Esophagus muscularis mucosa (tissue), 4 donors: ENCODE measurements around the gene PFKFB3. TPM values are rescaled to one million over a fixed set of nuclear protein-coding genes. Genes with fewer than 3 reads are reported as not detected.

ENCODE experiments used
- DNase-seq: peaks from one replicate; pipeline ENCODE4 v3.0.0-alpha.2; 2017; ENCODE audit errors: extremely low spot score
- H3K27ac ChIP-seq, 4 donors: fragments of 200-600 bp; sonication (generic); replicated peaks in 1 of 4; 1 replicate in 3 of 4; 2 replicates in 1 of 4; pipeline ENCODE4 v1.5.1; 2016 to 2019; ENCODE audit warnings: mild to moderate bottlenecking in 1 of 4
- H3K27me3 ChIP-seq, 4 donors: fragments of 200-600 bp; sonication (generic); one replicate each; pipeline versions ENCODE4 v1.5.1 to v1.6.0; 2016 to 2019
- H3K36me3 ChIP-seq, 4 donors: fragments of 200-600 bp; sonication (generic); one replicate each; pipeline ENCODE4 v1.5.1; 2016 to 2019
- H3K4me1 ChIP-seq, 4 donors: fragments of 200-600 bp; sonication (generic); one replicate each; pipeline ENCODE4 v1.5.1; 2016 to 2019
- H3K4me3 ChIP-seq, 4 donors: fragments of 200-600 bp; sonication (generic); 1 replicate in 2 of 4; 2 replicates in 2 of 4; pipeline ENCODE4 v1.5.1; 2016 to 2019; ENCODE audit warnings: mild to moderate bottlenecking in 4 of 4, moderate library complexity in 1 of 4
- H3K9me3 ChIP-seq, 4 donors: fragments of 200-600 bp; sonication (generic); 1 replicate in 3 of 4; 2 replicates in 1 of 4; pipeline ENCODE4 v1.5.1; 2016 to 2019
- CTCF ChIP-seq, 3 experiments: fragments of 200-600 bp in 2 of 3; fragments of 450-650 bp in 1 of 3; sonication (generic) in 2 of 3; IDR thresholded peaks; one replicate each; pipeline ENCODE4 v1.5.1; 2017 to 2019; ENCODE audit warnings: antibody characterized with exemption in 3 of 3, mild to moderate bottlenecking in 2 of 3, moderate library complexity in 1 of 3
- EP300 ChIP-seq: sonication (generic); formaldehyde crosslinking; IDR thresholded peaks from one replicate; pipeline ENCODE4 v1.6.1; 2017; ENCODE audit warnings: antibody characterized with exemption
- POLR2A ChIP-seq: fragments of 450-650 bp; IDR thresholded peaks from one replicate; pipeline ENCODE4 v1.6.1; 2017; ENCODE audit warnings: antibody characterized with exemption, moderate library complexity, mild to moderate bottlenecking, low read depth
- POLR2AphosphoS5 ChIP-seq, 2 donors: sonication (generic); formaldehyde crosslinking; IDR thresholded peaks; one replicate each; pipeline ENCODE4 v1.6.1; 2017; ENCODE audit warnings: antibody characterized with exemption in 2 of 2
- WGBS: methylation state at CpG from one replicate; pipeline ENCODE4 v1.1.5; 2018; 5-methylcytosine and 5-hydroxymethylcytosine counted together
- intact Hi-C: fragments of 100-400 bp; cut with DNase I; formaldehyde crosslinking; loops from one replicate; pipeline ENCODE4 v1.15.1; 2023
- total RNA-seq, 4 donors: library from RNA; depleted of rRNA; stranded (reverse); fragments of >200 nt; gene quantifications; one replicate each; pipeline versions ENCODE4 v1.1.0 to v1.2.1, GENCODE V29; 2016

The PFKFB3 gene
- total RNA-seq, 4 donors from 2014 or later, result 22.4 to 49.1 (median 37.9) TPM

GRCh38 chr10:6223981-6224380 lies 21.2 kb downstream of the PFKFB3 start:
- 87% methylated on average over 11 of the region's 14 CpGs for WGBS
- Histone ChIP-seq H3K4me3 (no peak overlapping the region), H3K27me3 (no peaks in the 10 kb centered on the region), H3K9me3 (no peaks in the 10 kb centered on the region), H3K36me3 (peaks cover 91 to 100% (median 100%) of the 10 kb centered on the region in 4 donors), H3K27ac (no peak overlapping the region), H3K4me1 (no peaks in the 10 kb centered on the region)
- TF ChIP-seq POLR2AphosphoS5 (IDR thresholded peaks at IDR 0.05) (no peak), EP300 (no peak), POLR2A (no peak), CTCF (IDR thresholded peaks at IDR 0.05) (no peak)
- DNase-seq, result no peak
- intact Hi-C loops, result no loop called here

GRCh38 chr10:6224781-6225180 lies 22.0 kb downstream of the PFKFB3 start:
- peaks cover 83 to 100% (median 100%) of the 10 kb centered on the region in 4 donors for H3K36me3 ChIP-seq
- no peak overlapping the region for H3K27ac ChIP-seq
- no peaks in the 10 kb centered on the region for H3K4me1 ChIP-seq
- no peaks in the 10 kb centered on the region for H3K9me3 ChIP-seq
- no peak overlapping the region for H3K4me3 ChIP-seq
- intact Hi-C loops, result no loop called here
- H3K27me3 ChIP-seq, result no peaks in the 10 kb centered on the region
- no peak for DNase-seq
- 90% methylated on average over 8 of the region's 13 CpGs for WGBS
- TF ChIP-seq EP300, result no peak
- no peak for TF ChIP-seq CTCF (IDR thresholded peaks at IDR 0.05)
- TF ChIP-seq POLR2A, result no peak
- TF ChIP-seq POLR2AphosphoS5 (IDR thresholded peaks at IDR 0.05), result no peak

- WGBS, result 76% methylated on average over 7 of the region's 15 CpGs
- Histone ChIP-seq H3K4me1 (no peaks in the 10 kb centered on the region), H3K9me3 (no peaks in the 10 kb centered on the region), H3K4me3 (no peak overlapping the region), H3K27ac (no peak overlapping the region), H3K27me3 (no peaks in the 10 kb centered on the region), H3K36me3 (peaks cover 80 to 100% (median 100%) of the 10 kb centered on the region in 4 donors)
- TF ChIP-seq CTCF (IDR thresholded peaks at IDR 0.05) (no peak), POLR2AphosphoS5 (IDR thresholded peaks at IDR 0.05) (no peak), POLR2A (no peak), EP300 (no peak)
- intact Hi-C loops, result no loop called here
- DNase-seq, result no peak
These were observed 22.6 kb downstream of the PFKFB3 start for GRCh38 chr10:6225263-6225814.

- Histone ChIP-seq H3K4me3 (no peak overlapping the region), H3K27ac (no peak overlapping the region), H3K4me1 (no peaks in the 10 kb centered on the region), H3K9me3 (no peaks in the 10 kb centered on the region), H3K36me3 (peaks cover 77 to 100% (median 100%) of the 10 kb centered on the region in 4 donors), H3K27me3 (no peaks in the 10 kb centered on the region)
- 93% methylated on average over 23 of the region's 23 CpGs for WGBS
- intact Hi-C loops, result no loop called here
- TF ChIP-seq CTCF (IDR thresholded peaks at IDR 0.05) (no peak), POLR2AphosphoS5 (IDR thresholded peaks at IDR 0.05) (no peak), EP300 (no peak), POLR2A (no peak)
- DNase-seq, result no peak
These were observed 23.5 kb downstream of the PFKFB3 start for GRCh38 chr10:6226216-6226615.

- DNase-seq, result no peak
- intact Hi-C loops, result no loop called here
- no peak for TF ChIP-seq CTCF (IDR thresholded peaks at IDR 0.05)
- no peak for TF ChIP-seq POLR2AphosphoS5 (IDR thresholded peaks at IDR 0.05)
- TF ChIP-seq EP300, result no peak
- TF ChIP-seq POLR2A, result no peak
- Histone ChIP-seq H3K27ac (no peak overlapping the region), H3K27me3 (no peaks in the 10 kb centered on the region), H3K4me1 (no peaks in the 10 kb centered on the region), H3K36me3 (peaks cover 65 to 100% (median 100%) of the 10 kb centered on the region in 4 donors), H3K9me3 (no peaks in the 10 kb centered on the region), H3K4me3 (no peak overlapping the region)
- WGBS, result 97% methylated on average over 9 of the region's 9 CpGs
These were observed 24.6 kb downstream of the PFKFB3 start for GRCh38 chr10:6227346-6227745.
